ENCODE results near the gene ZZZ3. TPM values are rescaled to one million over a fixed set of nuclear protein-coding genes. Genes with fewer than 3 reads are reported as not detected.
"Not testable (repeated sequence)": the region's sequence is repeated elsewhere in the genome, so short reads cannot be mapped to it uniquely, and the experiment has no call there.

The ZZZ3 gene
- total and polyA plus RNA-seq, 2 of the 8 experiments (the other 6 are each of a cell fraction or from before 2014, with no cell fraction given), result 12.8 to 54.6 TPM

DNA sequence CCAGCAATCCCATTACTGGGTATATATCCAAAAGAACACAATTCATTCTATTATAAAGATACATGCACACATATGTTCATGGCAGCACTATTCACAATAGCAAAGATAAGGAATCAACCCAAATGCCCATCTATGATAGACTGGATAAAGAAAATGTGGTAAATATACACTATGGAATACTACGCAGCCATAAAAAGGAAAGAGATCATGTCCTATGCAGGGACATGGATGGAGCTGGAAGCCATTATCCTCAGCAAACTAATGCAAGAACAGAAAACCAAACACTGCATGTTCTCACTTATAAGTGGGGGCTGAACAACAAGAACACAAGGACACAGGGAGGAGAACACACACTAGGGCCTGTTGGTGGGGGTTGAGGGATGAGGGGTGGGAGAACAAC lies 17.2 kb upstream of the ZZZ3 start:
- H3K27me3 ChIP-seq (replicated peaks in 1 of 4; ENCODE audit: control insufficient read depth in 3 of 4, extremely low read depth in 1 of 4, insufficient read depth in 3 of 4, low read length in 3 of 4); H3K79me1 ChIP-seq (ENCODE audit: low read depth, low read length); H4K91ac ChIP-seq (replicated peaks; ENCODE audit: insufficient read length, low read length); H3K4me1 ChIP-seq (replicated peaks in 1 of 4; ENCODE audit: control insufficient read depth in 3 of 4, insufficient read depth in 4 of 4, low read length in 3 of 4); H3K4ac ChIP-seq (replicated peaks; ENCODE audit: insufficient read length, low read depth, low read length); H2BK20ac ChIP-seq (ENCODE audit: low read length); H2BK120ac ChIP-seq (replicated peaks; ENCODE audit: low read depth, low read length); H3K56ac ChIP-seq (replicated peaks; ENCODE audit: insufficient read length, low read depth, low read length); H3K9me3 ChIP-seq (ENCODE audit: insufficient read depth in 2 of 2, low read depth in 1 of 2, low read length in 1 of 2); H3K27ac ChIP-seq (ENCODE audit: low read depth, low read length); H3K4me3 ChIP-seq (ENCODE audit: extremely low read depth in 1 of 4, insufficient read depth in 2 of 4, low read depth in 3 of 4, low read length in 4 of 4); H4K5ac ChIP-seq (ENCODE audit: insufficient read length, low read depth, low read length); H2AFZ ChIP-seq (ENCODE audit: low read length); H3K36me3 ChIP-seq (ENCODE audit: control insufficient read depth in 2 of 4, insufficient read depth in 4 of 4, low read length in 3 of 4); DNase-seq (ENCODE audit: low read depth in 1 of 2, low spot score in 2 of 2); H3K4me2 ChIP-seq (ENCODE audit: insufficient read depth in 1 of 2, low read depth in 2 of 2, low read length in 2 of 2); H3K23me2 ChIP-seq (ENCODE audit: low read depth, low read length); H3K18ac ChIP-seq (ENCODE audit: extremely low read depth, low read length); H3K9ac ChIP-seq (replicated peaks in 1 of 4; ENCODE audit: extremely low read depth in 1 of 4, low read depth in 3 of 4, low read length in 3 of 4); H2BK12ac ChIP-seq (ENCODE audit: low read depth, low read length); H2AK5ac ChIP-seq (ENCODE audit: low read depth, low read length); CTCF ChIA-PET (ENCODE audit: partially characterized antibody); H3K23ac ChIP-seq (ENCODE audit: insufficient read length); H4K8ac ChIP-seq (ENCODE audit: extremely low read depth, insufficient read depth, low read length); H2BK15ac ChIP-seq (ENCODE audit: low read length); H3K79me2 ChIP-seq (ENCODE audit: control insufficient read depth in 1 of 2, insufficient read depth in 2 of 2, low read length in 2 of 2); H2BK5ac ChIP-seq (ENCODE audit: low read depth, low read length); H4K20me1 ChIP-seq (replicated peaks in 1 of 2; ENCODE audit: control insufficient read depth in 1 of 2, insufficient read depth in 2 of 2, low read length in 2 of 2); H3K14ac ChIP-seq (ENCODE audit: insufficient read length); FAIRE-seq: not testable (repeated sequence)
- WGBS, 2 experiments (ENCODE audit: extremely low coverage in 1 of 2, insufficient coverage in 1 of 2, insufficient read length in 1 of 2, insufficient replicate concordance in 2 of 2, low coverage in 1 of 2, low lambda C conversion rate in 2 of 2, missing lambda C conversion rate in 1 of 2), result 88% methylated on average over 1 of the region's 1 CpG; no CpG with 5 or more reads in 1 of the 2 experiments
- POLR2A ChIA-PET (ENCODE audit: partially characterized antibody), result interaction anchor here (1.9 kb wide), 1 partner anchor 10 kb away, joined by 8 read pairs; no protein-coding TSS in a partner anchor

Measured in H1 (cell line).